ENCODE results near the gene METTL9.
"Not testable (repeated sequence)": the region's sequence is repeated elsewhere in the genome, so short reads cannot be mapped to it uniquely, and the experiment has no call there.

The METTL9 gene

DNA sequence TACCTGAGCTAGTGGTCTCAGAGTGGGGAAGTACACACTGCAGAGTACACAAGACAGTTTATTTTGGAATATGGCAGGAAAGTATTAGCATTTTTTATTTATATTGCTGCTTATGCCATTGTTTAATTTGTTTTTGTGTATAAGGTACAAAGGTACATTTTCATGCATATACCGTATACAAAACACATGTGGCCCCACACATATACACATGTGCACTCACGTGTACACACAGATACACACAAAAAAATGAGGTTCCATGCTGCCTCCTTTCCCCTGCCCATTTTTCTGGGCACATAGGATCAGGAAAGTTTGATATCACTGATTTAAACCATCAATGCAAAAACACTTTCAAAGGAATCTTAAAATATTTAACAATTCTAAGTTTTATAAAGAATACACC lies 40.1 kb downstream of the METTL9 start:
- DNase-seq, result no peak

GRCh38 chr16:21641916-21642315 lies 42.5 kb downstream of the METTL9 start:
- no peak for DNase-seq

- DNase-seq, result no peak
Observed at GRCh38 chr16:21642861-21643260, 43.5 kb downstream of the METTL9 start.

DNA sequence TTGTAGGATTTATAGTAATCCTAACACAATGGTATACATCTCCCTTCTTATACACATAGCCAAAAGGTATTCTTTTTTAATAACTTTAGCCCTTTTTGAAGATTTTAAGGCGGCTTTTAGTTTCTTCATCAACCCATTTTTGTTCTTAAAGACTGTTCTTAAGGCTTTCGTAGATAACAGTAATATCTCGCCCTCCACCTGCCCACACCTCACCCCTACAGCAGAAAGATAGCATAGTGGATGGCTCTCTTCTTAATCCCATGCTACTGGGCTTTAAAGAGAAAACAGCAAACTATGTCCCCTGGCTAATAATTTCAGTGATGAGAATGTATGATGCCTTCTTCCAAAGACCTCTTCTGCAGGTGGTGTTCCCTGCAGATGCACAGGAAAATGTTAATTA lies 44.4 kb downstream of the METTL9 start:
- DNase-seq, result no peak

DNA sequence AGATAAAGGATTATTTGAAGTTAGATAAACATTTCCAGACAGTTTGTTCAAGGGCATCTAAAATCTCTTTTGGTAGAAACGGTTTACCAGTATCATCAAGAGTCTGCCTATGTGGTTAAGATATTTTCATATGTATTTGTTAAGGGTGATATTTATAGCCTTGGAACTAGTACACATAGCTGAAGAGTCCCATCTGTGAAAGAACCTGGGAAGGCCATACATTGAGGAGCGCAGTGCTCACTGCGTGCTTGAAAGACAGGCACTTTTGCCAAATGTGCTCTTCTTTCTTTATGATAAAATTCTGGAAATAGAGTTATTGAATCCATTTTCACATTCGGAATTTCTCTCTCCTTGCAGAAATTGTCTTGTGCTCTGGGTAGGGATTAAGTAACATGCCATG lies 45.3 kb downstream of the METTL9 start:
- no peak for DNase-seq

- DNase-seq, result peak; percentile 29 to 39
Observed at GRCh38 chr16:21645261-21645721, 45.9 kb downstream of the METTL9 start.

DNA sequence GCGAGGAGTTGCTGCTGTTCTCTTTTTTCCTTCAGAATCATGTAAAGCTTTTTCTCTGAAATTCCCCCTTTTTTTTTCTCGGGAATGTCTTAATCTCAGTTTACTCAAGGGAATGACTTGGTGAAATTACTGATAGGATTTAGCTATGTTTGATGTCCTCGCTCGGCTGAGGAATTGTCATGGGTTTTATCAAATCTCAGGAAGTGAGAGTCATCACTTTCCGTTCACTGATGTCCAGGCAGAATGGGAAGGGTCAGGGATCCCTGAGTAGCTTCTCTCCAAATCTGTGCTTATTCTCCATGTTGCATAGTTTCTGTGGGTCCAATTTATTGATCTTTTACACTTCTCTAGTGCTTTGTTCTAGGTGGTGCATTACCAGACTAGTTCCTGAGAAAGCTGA lies 46.7 kb downstream of the METTL9 start:
- DNase-seq, result no peak

DNA sequence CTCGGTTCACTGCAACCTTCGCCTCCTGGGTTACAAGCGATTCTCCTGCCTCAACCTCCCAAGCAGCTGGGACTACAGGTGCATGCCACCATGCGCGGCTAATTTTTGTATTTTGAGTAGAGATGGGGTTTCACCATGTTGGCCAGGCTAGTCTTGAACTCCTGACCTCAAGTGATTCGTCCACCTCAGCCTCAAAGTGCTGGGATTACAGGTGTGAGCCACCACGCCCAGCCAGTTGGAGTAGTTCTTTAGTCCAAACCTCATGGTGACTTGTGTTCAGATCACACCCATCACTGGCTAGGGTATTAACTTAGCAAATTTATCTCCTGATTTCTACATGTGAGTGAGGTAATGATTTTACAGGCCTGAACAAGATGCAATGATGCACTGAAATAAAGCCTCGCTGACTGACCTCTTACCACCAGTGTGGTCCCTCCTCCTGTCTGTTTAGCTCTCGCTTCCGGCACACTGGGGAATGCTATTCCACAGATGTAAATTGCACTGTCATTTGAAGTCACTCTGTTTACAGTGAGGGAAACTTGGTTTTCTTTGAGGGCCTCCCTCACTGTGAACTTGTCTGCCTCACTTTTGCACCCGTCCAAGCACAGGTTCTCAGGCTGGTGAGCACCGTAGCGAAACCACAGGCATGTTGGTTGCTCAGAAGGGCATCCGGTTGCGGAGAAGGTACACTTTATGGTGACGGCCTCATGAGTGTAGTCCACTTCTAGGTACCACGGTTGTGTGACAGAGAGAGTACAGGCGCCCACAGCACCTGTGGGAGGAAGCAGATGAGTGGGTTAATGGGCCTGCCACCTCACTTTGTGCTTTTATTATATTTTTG lies 47.6 kb downstream of the METTL9 start:
- peak; percentile 72 to 80 for DNase-seq

DNA sequence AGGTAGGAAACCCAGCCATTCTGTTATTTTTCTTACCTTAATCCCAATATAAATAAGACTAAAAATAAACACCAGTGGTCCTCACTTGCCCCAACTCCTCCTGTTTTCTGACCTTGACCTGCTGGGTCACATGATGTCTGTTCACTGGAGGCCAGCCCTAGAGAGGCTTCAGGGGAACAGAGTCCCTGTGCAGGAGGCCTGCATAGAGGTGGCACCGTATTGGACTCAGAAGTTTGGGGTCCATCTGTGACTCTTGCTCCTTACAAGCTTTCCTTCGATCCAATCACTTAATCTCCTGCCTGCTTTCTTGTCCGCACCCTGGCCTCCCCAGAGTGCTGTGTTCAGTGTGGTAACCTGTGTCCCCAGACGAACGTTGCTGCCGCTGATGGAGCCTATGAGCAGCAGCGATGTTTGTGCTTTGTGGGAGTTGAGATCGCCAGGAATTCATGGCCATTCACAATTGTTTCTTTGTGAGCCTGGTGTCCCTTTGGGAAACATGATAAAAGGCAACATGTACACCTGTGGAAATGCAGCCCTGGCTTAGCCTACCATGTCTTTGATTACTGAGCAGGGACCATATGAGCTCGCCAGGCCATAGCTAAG lies 48.3 kb downstream of the METTL9 start:
- DNase-seq, result no peak

- DNase-seq, result not testable (repeated sequence)
Observed at GRCh38 chr16:21649826-21650406, 50.5 kb downstream of the METTL9 start.

- DNase-seq, result no peak
Observed at GRCh38 chr16:21650521-21650920, 51.1 kb downstream of the METTL9 start.

DNA sequence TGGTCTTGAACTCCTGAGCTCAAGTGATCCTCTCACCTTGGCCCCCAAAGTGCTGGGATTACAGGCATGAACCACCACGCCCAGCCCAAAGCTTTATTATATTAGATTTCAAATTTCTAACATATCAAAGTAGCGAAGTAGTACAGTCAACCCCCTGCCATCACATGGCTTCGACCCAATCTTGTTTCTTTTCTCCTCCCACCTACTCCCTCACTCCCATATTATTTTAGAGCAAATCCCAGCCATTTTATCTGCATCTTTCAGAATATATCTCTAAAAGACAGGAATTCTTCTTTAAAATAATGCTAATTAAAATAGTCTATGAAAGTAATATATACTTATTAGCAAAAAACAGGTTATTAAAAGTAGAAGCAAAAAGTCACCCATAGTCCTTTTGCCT lies 52.1 kb downstream of the METTL9 start:
- no peak for DNase-seq

GRCh38 chr16:21652453-21652852 lies 53.1 kb downstream of the METTL9 start, which contains the start of gene IGSF6:
IGSF6 (minus strand) TSS chr16:21652608; CDS start chr16:21652598, 10 bp downstream.
- no peak for DNase-seq

GRCh38 chr16:21653571-21653970 lies 54.2 kb downstream of the METTL9 start:
- no peak for DNase-seq

- no peak for DNase-seq
Observed at GRCh38 chr16:21654466-21654865, 55.1 kb downstream of the METTL9 start.

DNA sequence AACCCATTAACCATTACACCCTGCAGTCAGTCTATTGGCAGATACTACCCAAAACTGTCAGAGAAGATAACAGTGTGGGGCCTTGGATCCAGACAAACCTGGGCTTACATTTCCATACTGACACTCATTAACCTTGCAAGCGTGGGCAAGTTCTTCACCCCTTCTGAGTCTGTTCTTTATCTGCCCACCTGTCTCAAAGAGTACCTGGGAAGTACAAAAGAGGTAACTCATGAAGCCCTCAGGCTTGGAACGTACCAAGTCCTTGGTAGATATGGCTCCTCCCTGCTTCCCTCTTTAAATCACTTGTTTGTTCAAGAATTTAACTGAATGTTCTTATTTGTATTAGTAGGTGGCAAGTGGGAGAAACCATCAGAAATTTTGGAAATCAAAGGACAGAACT lies 55.5 kb downstream of the METTL9 start:
- DNase-seq, result no peak

GRCh38 chr16:21656795-21657768 lies 57.7 kb downstream of the METTL9 start:
- DNase-seq, result peak in 1 of 2 experiments; percentile 30

GRCh38 chr16:21659124-21659523 lies 59.7 kb downstream of the METTL9 start:
- DNase-seq, result no peak

DNA sequence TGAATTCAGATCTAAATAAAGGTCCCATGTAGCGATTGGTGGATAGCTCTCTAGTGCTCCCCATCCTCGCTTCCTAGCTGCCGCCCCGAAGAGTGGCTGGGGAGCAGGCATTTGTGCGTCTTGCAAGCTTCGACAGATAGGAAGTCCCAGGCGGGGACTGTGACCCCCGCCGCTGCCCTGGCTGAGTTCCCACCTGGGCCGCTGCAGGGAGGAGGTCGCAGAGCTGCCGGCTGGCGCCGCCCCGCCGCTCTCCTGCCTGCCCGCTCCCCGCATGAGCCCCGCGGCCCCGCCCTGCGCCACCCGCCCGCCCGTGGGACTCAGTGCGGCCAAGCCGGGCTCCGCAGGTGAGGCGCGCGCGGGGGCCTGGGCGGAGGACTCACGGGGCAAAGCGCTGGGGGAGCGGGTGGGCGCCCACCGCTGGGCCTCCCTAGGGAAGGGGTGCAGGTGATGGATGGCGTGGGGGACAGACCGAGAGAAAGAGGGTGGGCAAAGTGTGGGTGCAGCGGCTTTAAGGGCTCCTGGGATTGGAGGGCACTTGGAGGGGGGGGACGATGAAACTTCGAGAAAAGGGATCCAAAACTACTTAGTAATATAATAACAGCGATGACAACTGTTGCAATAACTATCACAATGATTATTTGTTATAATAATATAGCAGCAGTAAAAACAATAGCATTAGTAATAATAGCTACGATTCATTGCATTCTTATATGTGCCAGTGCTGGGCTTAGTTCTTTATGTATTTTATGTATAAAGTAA lies 64.7 kb downstream of the METTL9 start, which contains the start of gene OTOA:
OTOA (plus strand) TSS at position 80 of the 759 bp plus-strand sequence. CDS start 14,547 bp downstream, outside the sequence.
- DNase-seq, result peak; percentile 18 to 19

DNA sequence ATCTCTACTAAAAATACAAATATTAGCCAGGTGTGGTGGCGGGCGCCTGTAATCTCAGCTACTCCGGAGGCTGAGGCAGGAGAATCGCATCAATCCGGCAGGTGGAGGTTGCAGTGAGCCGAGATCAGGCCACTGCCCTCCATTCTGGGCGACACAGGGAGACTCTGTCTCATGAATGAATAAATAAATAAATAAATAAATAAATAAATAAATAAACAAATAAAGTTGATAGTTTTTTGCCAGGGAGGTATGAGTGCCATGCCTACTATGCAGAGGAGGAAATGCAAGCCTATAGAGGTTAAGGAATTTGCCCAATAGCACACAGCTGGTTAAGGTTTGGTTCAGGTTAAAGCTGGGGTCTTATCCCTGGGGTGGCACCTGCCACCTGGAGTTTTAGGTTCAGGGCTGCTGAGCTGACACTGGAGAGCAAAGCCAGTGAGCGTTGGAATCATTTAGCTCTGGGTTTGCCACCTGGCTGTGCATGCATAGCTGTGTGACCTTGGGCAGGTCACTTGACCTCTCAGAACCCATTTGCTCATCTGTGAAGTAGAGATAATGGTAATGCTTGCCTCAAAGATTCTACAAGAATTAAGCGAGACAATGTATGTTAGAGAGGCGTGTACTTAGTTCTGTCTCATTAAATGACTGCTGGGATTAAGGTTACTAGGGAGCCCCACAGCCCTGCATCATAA lies 65.6 kb downstream of the METTL9 start:
- DNase-seq, result no peak

DNA sequence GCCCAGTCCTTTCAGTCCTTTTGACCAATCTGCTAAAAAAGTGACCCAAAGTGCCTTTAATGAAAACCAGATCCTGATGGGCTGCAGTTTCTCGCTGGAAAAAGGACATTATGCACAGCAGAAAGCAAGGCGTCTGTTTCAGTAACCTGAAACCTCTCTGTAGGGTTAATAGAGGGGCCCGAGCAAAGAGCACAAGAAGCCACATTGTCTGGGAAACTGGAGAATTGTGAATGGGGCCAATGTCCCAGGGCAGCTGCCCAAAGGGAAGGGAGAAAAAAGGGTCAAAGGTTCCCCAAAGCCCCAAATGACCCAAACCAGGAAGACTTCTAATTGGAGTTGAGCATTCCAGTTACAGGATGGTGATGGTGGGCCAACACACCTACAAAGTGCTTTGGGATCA lies 67.4 kb downstream of the METTL9 start:
- no peak for DNase-seq

Measured in activated CD4-positive, alpha-beta T cell treated with anti-CD3 and anti-CD28 coated beads, Interleukin-2, amount 50 U/mL, for 48 hours (primary cell).